GM13976 (cell line): ENCODE measurements around the gene TP63.
"Not testable (repeated sequence)": the region's sequence is repeated elsewhere in the genome, so short reads cannot be mapped to it uniquely, and the experiment has no call there.

ENCODE experiments used
- DNase-seq: peaks from one replicate; pipeline ENCODE4 v3.0.0; 2012; ENCODE audit warnings: low spot score
- in situ Hi-C: fragments of 300-500 bp; cut with MboI; formaldehyde crosslinking; loops from one replicate; pipeline ENCODE4 v1.12.0; 2022; ENCODE audit warnings: low sequenced_read_pairs, mixed read lengths, inconsistent platforms; ENCODE audit not compliant: unreplicated experiment
- TF ChIP-seq, protein P1 (sequence below): IDR thresholded peaks from 2 replicates; pipeline ENCODE4 v1.5.1; 2012; ENCODE audit warnings: borderline replicate concordance, mild to moderate bottlenecking; ENCODE audit not compliant: insufficient read depth; ENCODE audit errors: extremely low read depth, missing control alignments, control extremely low read depth

Gene TP63

DNA sequence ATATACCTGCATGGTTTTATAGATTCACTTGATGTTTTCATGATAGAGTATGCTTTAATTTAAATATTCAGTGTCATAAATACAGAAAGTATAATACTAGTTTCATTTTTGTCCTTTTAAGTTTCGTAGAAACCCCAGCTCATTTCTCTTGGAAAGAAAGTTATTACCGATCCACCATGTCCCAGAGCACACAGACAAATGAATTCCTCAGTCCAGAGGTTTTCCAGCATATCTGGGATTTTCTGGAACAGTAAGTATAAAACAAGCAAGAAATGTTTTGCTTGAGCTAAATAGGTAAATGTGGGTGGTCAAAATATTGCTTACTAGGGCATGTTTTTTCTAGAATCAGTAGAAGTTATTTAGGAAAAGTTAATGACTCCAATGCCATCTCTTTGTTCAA is 106.4 kb downstream of the TP63 start:
- DNase-seq, result no peak
- TF ChIP-seq, protein P1, sequence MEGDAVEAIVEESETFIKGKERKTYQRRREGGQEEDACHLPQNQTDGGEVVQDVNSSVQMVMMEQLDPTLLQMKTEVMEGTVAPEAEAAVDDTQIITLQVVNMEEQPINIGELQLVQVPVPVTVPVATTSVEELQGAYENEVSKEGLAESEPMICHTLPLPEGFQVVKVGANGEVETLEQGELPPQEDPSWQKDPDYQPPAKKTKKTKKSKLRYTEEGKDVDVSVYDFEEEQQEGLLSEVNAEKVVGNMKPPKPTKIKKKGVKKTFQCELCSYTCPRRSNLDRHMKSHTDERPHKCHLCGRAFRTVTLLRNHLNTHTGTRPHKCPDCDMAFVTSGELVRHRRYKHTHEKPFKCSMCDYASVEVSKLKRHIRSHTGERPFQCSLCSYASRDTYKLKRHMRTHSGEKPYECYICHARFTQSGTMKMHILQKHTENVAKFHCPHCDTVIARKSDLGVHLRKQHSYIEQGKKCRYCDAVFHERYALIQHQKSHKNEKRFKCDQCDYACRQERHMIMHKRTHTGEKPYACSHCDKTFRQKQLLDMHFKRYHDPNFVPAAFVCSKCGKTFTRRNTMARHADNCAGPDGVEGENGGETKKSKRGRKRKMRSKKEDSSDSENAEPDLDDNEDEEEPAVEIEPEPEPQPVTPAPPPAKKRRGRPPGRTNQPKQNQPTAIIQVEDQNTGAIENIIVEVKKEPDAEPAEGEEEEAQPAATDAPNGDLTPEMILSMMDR, result no peak
- in situ Hi-C loops, result no loop called here

GRCh38 chr3:189739378-189739777 is 108.2 kb downstream of the TP63 start:
- in situ Hi-C loops, result no loop called here
- TF ChIP-seq, protein P1, result no peak
- DNase-seq, result no peak

GRCh38 chr3:189740156-189740555 is 109.0 kb downstream of the TP63 start:
- TF ChIP-seq, protein P1, result no peak
- no peak for DNase-seq
- in situ Hi-C loops, result no loop called here

DNA sequence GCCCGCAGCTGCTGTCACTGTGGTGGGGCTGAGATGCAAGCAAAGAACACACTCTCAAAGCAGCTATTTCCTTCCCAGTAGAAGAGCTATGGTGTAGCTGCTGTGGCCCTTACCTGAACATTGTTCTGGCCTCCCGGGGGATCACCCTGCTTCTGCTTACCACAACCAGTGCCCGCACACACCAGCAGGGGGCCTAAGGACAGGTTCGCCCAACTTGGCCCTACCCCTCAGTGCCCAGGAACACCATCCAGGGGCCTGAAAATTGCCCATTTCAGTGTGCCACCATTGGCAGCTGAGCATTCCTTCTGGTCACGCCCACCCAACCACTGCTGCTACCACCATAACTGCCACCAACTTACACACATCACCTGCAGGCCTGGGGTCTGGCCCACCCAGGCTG is 113.0 kb downstream of the TP63 start:
- no peak for DNase-seq
- TF ChIP-seq, protein P1, result no peak
- in situ Hi-C loops, result no loop called here

GRCh38 chr3:189745622-189746021 is 114.4 kb downstream of the TP63 start:
- in situ Hi-C loops, result no loop called here
- TF ChIP-seq, protein P1, result no peak
- DNase-seq, result no peak

DNA sequence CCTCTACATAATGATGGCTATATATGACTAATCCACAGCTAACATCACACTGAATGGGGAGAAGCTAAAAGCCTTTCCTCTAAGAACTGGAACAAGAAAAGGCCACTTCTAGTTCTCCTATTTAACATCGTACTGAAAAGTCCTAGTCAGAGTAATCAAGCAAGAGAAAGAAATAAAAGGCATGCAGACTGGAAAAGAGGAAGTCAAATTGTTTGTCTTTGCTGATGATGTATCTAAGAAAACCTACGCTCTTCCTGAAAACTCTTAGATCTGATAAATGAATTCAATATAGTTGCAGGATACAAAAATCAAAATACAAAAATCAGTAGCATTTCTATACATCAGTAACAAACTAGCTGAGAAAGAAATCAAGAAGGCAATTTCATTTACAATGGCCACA is 116.9 kb downstream of the TP63 start:
- in situ Hi-C loops, result no loop called here
- DNase-seq, result no peak
- TF ChIP-seq, protein P1, result no peak

DNA sequence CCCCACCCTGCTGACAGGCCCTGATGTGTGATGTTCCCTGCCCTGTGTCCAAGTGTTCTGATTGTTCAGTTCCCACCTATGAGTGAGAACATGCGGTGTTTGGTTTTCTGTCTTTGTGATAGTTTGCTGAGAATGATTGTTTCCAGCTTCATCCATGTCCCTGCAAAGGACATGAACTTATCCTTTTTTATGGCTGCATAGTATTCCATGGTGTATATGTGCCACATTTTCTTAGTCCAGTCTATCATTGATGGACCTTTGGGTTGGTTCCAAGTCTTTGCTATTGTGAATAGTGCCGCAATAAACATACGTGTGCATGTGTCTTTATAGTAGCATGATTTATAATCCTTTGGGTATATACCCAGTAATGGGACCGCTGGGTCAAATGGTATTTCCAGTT is 119.8 kb downstream of the TP63 start:
- DNase-seq, in situ Hi-C loops: not testable (repeated sequence)
